Activated CD8-positive, alpha-beta T cell treated with anti-CD3 and anti-CD28 coated beads for 36 hours (primary cell): Measurements from ENCODE around the gene CPE. TPM values are rescaled to one million over a fixed set of nuclear protein-coding genes. Genes with fewer than 3 reads are reported as not detected.
"Not testable (repeated sequence)": the region's sequence is repeated elsewhere in the genome, so short reads cannot be mapped to it uniquely, and the experiment has no call there.

Experiments used
- ATAC-seq: fragments of 200-7000 bp; cut with Tn5 transposase; one replicate; pipeline ENCODE4 v1.10.0; 2021; ENCODE audit warnings: mild to moderate bottlenecking, moderate library complexity
- CTCF ChIA-PET: fragments of 350-600 bp; sonication (Branson Sonifier 250); formaldehyde crosslinking; loops from one replicate; lab custom pipeline; 2021; ENCODE audit warnings: antibody characterized with exemption; lab: Charles Lee
- POLR2A ChIA-PET: fragments of 350-600 bp; sonication (Branson Sonifier 250); formaldehyde crosslinking; loops from one replicate; lab custom pipeline; 2021; ENCODE audit warnings: antibody characterized with exemption; lab: Charles Lee
- DNase-seq: peaks from one replicate; pipeline ENCODE4 v3.0.0-alpha.2; 2020
- H3K27ac Mint-ChIP-seq: one replicate; pipeline ENCODE4 v1.8.0; 2021; ENCODE audit warnings: mild to moderate bottlenecking, mixed read lengths
- H3K27me3 Mint-ChIP-seq: one replicate; pipeline ENCODE4 v1.8.0; 2021; ENCODE audit warnings: mixed read lengths
- H3K36me3 Mint-ChIP-seq: one replicate; pipeline ENCODE4 v1.8.0; 2021; ENCODE audit warnings: low read depth, mixed read lengths
- H3K4me1 Mint-ChIP-seq: one replicate; pipeline ENCODE4 v1.8.0; 2021; ENCODE audit warnings: low read depth, mixed read lengths
- H3K4me3 Mint-ChIP-seq: one replicate; pipeline ENCODE4 v1.8.0; 2021; ENCODE audit warnings: mild to moderate bottlenecking, moderate library complexity, mixed read lengths
- H3K9me3 Mint-ChIP-seq: one replicate; pipeline ENCODE4 v1.8.0; 2021; ENCODE audit warnings: mixed read lengths
- CTCF ChIP-seq: fragments of 200-600 bp; IDR thresholded peaks from one replicate; pipeline ENCODE4 v1.8.0; 2022; ENCODE audit warnings: antibody characterized with exemption, mild to moderate bottlenecking
- intact Hi-C: fragments of 100-400 bp; cut with micrococcal nuclease; formaldehyde crosslinking; loops from one replicate; pipeline ENCODE4 v1.10.0; 2022
- total RNA-seq, 2 experiments: library from RNA; stranded (reverse); gene quantifications; one replicate each; pipeline ENCODE4 v1.2.3, GENCODE V29; 2021

CPE gene
- total RNA-seq, 2 experiments from 2014 or later, result not detected

GRCh38 chr4:165331823-165332222 is 47.0 kb upstream of the CPE start:
- H3K4me1 Mint-ChIP-seq, result peaks cover 43% of the 10 kb centered on the region
- ChIA-PET POLR2A (no interaction called here), CTCF (interaction anchor here (0.8 to 2.3 kb wide), 2 partner anchors 19 to 201 kb away, joined by 3 to 9 read pairs; no protein-coding TSS in a partner anchor)
- no peak for DNase-seq
- peak overlapping the region; percentile 18 for H3K4me3 Mint-ChIP-seq
- H3K36me3 Mint-ChIP-seq, result peaks cover 48% of the 10 kb centered on the region
- H3K27ac Mint-ChIP-seq, result no peak overlapping the region
- no peaks in the 10 kb centered on the region for H3K9me3 Mint-ChIP-seq
- no peaks in the 10 kb centered on the region for H3K27me3 Mint-ChIP-seq
- intact Hi-C loops, result no loop called here
- no peak for ATAC-seq
- TF ChIP-seq CTCF, result no peak

DNA sequence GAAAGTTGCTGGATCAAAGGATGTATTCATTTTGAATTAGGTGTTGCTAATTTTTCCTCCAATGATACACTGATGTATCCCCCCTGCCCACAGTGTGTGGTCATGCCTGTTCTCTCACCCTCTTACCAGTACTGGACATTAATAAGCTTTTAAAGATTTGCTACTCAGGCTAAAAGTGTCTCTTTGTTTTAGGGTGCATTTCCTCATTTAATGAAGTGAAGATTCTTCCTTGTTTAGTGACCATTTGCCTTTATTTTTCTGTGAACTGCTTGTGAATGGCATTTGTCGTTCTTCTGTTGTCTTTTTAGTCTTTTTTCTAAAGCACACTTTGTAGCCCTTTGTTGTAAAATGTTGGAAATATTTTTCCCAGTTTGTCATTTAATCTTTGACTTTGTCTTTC is 46.3 kb upstream of the CPE start:
- intact Hi-C loops, result no loop called here

GRCh38 chr4:165335163-165335703 is 43.6 kb upstream of the CPE start:
- no peak for DNase-seq
- Mint-ChIP-seq H3K27ac (peak overlapping the region; percentile 15), H3K27me3 (no peaks in the 10 kb centered on the region), H3K36me3 (peaks cover 64% of the 10 kb centered on the region), H3K4me3 (no peak overlapping the region), H3K9me3 (no peaks in the 10 kb centered on the region), H3K4me1 (peaks cover 43% of the 10 kb centered on the region)
- POLR2A ChIA-PET, result no interaction called here
- intact Hi-C loops, result no loop called here
- TF ChIP-seq CTCF, result no peak
- CTCF ChIA-PET, result interaction anchor here (1.1 kb wide), 1 partner anchor 203 kb away, joined by 3 read pairs; no protein-coding TSS in a partner anchor
- no peak for ATAC-seq

More for the DNA sequence above, 46.3 kb upstream of the CPE start:
- ATAC-seq, result no peak
- Mint-ChIP-seq H3K27ac (peak overlapping the region; percentile 39), H3K9me3 (no peaks in the 10 kb centered on the region), H3K4me1 (peaks cover 46% of the 10 kb centered on the region), H3K27me3 (no peaks in the 10 kb centered on the region), H3K4me3 (peak overlapping the region; percentile 18), H3K36me3 (peaks cover 52% of the 10 kb centered on the region)
- POLR2A ChIA-PET, result no interaction called here
- DNase-seq, result no peak
- TF ChIP-seq CTCF, result no peak
- CTCF ChIA-PET, result interaction anchor here (1.5 kb wide), 2 partner anchors 201 to 219 kb away, joined by 6 to 8 read pairs; partner anchors contain the start of gene TMEM192

DNA sequence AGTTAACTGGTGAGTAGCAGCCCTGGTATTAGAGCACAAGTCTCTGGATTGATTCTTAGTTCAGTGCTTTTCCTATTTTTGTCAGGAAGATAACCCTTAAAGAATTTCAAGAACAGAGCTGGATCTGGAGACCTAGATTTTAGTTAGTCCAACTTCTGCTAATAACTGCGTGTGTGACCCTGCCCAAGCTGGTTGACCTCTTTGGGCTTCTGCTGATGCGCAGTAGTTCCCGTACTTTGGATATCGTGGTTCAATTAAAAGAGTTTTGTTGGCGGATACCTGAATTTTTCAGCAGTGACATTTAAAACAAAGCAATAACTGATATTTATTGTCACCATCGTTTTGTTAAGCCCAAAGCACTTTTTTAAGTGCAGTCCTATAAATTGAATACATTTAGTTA is 42.1 kb upstream of the CPE start:
- Mint-ChIP-seq H3K9me3 (no peaks in the 10 kb centered on the region), H3K4me3 (no peak overlapping the region), H3K27me3 (no peaks in the 10 kb centered on the region), H3K36me3 (peaks cover 55% of the 10 kb centered on the region), H3K4me1 (peaks cover 28% of the 10 kb centered on the region), H3K27ac (no peak overlapping the region)
- intact Hi-C loops, result no loop called here
- ChIA-PET CTCF (no interaction called here), POLR2A (no interaction called here)
- DNase-seq, result no peak
- no peak for TF ChIP-seq CTCF
- no peak for ATAC-seq

DNA sequence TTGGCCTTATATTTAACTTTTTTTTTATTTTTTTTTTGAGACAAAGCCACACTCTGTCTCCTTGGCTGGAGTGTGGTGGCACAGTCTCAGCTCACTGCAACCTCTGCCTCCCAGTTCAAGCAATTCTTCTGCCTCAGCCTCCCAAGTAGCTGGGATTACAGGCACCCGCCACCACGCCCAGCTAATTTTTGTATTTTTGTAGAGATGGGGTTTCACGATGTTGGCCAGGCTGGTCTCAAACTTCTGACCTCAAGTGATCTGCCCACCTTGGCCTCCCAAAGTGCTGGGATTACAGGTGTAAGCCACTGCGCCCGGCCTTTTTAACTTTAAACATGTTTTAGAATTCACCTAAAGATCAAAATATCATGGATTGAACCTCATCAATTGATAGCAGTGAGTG is 36.5 kb upstream of the CPE start:
- DNase-seq, H3K27me3 Mint-ChIP-seq, ATAC-seq, H3K4me1 Mint-ChIP-seq, intact Hi-C loops, H3K4me3 Mint-ChIP-seq, H3K27ac Mint-ChIP-seq, POLR2A ChIA-PET, H3K9me3 Mint-ChIP-seq: not testable (repeated sequence)
- CTCF ChIA-PET, result interaction anchor here (1.1 to 6.7 kb wide), 5 partner anchors 9 to 230 kb away, joined by 3 to 52 read pairs (median 4); partner anchors contain the start of gene TMEM192
- peaks cover 23% of the 10 kb centered on the region for H3K36me3 Mint-ChIP-seq
